HFFc6 (cell line): Measurements from ENCODE around the gene PDGFRB. TPM values are rescaled to one million over a fixed set of nuclear protein-coding genes. Genes with fewer than 3 reads are reported as not detected.

Source experiments
- DNase-seq: peaks from one replicate; pipeline ENCODE4 v3.0.0-alpha.2; 2018
- H3K27ac Mint-ChIP-seq: 2 replicates; pipeline ENCODE4 v1.8.0; 2020; ENCODE audit warnings: mild to moderate bottlenecking, mixed read lengths
- H3K27me3 Mint-ChIP-seq: 2 replicates; pipeline ENCODE4 v1.8.0; 2021; ENCODE audit warnings: mild to moderate bottlenecking, moderate library complexity, mixed read lengths; ENCODE audit not compliant: insufficient read depth
- H3K36me3 Mint-ChIP-seq: 2 replicates; pipeline ENCODE4 v1.8.0; 2021; ENCODE audit warnings: low read depth, mixed read lengths
- H3K4me1 Mint-ChIP-seq: 2 replicates; pipeline ENCODE4 v1.8.0; 2020; ENCODE audit warnings: low read depth, mixed read lengths
- H3K4me3 Mint-ChIP-seq: 2 replicates; pipeline ENCODE4 v1.8.0; 2020; ENCODE audit warnings: mild to moderate bottlenecking, moderate library complexity, mixed read lengths
- H3K9me3 Mint-ChIP-seq: 2 replicates; pipeline ENCODE4 v1.8.0; 2020; ENCODE audit warnings: mild to moderate bottlenecking, mixed read lengths
- long read RNA-seq: library from polyadenylated mRNA; unstranded; transcript quantifications from one replicate; pipeline ENCODE4 v2.0.0, GENCODE V29; 2019
- total RNA-seq, 6 experiments: library from RNA; stranded (reverse); fragmentation: NEBNext Ultra II Directional; extraction: Animal tissue kit (Norgen Biotek cat#: 25700); gene quantifications; 2 replicates in 1 of 6; 3 replicates in 5 of 6; pipeline ENCODE4 v1.2.3, GENCODE V29; 2021
- TF ChIP-seq, protein P1 (sequence below): fragments of 200-600 bp; sonication (generic); IDR thresholded peaks from 2 replicates; pipeline ENCODE4 v1.5.0; 2021; ENCODE audit warnings: antibody characterized with exemption, mild to moderate bottlenecking

Gene PDGFRB
- total RNA-seq = 100 to 1,000 TPM; 137 to 208 (median 180) TPM
- long read RNA-seq, full-length matches to known transcripts = 12 of 63 reads
- long read RNA-seq, partial matches to known transcripts = 20 of 63 reads
- long read RNA-seq, other reads (novel, unspliced or antisense) = 31 of 63 reads

DNA sequence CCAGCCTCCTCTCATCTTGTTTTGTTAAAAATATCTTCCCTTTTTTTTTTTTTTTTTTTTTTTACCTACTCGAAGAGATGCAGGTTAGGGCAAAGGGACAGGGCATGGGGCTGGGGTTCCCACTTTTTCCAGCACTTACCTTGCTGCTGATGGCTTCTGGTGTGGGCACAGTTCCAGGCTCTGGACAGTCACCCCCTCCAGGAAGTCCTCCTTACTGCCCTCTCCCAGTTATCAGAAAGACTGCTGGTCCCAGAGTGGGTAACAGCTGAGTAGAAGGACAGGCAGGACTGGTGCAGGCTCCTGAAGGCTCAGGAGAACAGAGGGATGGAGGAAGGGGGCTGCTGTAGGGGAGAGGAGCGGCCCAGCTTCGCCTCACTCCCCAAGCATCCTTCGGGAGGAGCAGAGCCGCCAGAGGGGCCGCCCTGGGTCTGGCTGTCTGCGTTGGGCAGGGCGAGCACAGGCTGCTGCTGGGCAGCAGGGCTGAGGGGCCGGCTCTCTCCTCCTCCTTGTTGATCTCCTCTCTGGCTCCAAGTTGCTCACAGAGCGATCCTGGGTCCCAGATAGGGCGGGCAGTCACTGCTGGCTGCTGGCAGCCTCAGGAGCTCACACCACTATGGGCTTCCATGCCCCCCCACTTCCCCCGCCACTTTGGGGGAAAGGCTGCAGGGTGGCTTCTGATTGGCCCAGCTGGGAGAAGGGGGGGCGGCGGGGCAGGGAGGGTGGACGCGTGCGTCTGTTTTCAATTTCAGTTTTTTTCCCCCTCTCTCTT lies at the start of gene PDGFRB:
PDGFRB (minus strand) TSS at position 588 of the 769 bp plus-strand sequence. CDS start 18,798 bp downstream, outside the sequence.
- Mint-ChIP-seq H3K27ac (peak within 1 kb of the TSS; percentile 85), H3K9me3 (no peaks in the 10 kb centered on the region), H3K4me3 (peak within 1 kb of the TSS; percentile 94), H3K27me3 (peaks cover 5% of the 10 kb centered on the region; the same call in 1 of the 2 replicates), H3K36me3 (peaks cover 24% of the 10 kb centered on the region), H3K4me1 (peaks cover 77% of the 10 kb centered on the region)
- TF ChIP-seq, protein P1, sequence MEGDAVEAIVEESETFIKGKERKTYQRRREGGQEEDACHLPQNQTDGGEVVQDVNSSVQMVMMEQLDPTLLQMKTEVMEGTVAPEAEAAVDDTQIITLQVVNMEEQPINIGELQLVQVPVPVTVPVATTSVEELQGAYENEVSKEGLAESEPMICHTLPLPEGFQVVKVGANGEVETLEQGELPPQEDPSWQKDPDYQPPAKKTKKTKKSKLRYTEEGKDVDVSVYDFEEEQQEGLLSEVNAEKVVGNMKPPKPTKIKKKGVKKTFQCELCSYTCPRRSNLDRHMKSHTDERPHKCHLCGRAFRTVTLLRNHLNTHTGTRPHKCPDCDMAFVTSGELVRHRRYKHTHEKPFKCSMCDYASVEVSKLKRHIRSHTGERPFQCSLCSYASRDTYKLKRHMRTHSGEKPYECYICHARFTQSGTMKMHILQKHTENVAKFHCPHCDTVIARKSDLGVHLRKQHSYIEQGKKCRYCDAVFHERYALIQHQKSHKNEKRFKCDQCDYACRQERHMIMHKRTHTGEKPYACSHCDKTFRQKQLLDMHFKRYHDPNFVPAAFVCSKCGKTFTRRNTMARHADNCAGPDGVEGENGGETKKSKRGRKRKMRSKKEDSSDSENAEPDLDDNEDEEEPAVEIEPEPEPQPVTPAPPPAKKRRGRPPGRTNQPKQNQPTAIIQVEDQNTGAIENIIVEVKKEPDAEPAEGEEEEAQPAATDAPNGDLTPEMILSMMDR = no peak
- DNase-seq = peak; percentile 83

DNA sequence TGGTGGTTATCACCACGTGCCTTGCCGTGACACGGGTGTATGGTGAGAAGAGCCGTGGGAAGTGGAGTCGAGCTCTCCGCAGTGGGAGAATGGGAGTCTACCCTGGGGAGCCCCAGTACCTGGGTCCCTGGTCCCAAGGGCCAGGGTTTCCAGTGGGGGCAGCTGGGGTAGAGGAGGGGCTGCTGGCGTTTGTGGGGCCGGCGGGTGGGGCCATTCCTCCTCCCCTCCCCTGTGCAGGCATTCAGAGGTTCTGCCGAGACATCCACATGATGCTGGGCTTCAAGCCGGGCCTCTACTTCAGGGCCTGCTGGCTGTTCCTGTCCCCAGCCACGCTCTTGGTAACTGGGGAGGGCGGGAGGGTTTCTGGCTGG lies 48.9 kb upstream of the PDGFRB start:
- Mint-ChIP-seq H3K36me3 (no peaks in the 10 kb centered on the region), H3K4me1 (peaks cover 18% of the 10 kb centered on the region), H3K27me3 (peaks cover 13% of the 10 kb centered on the region), H3K4me3 (no peak overlapping the region), H3K27ac (no peak overlapping the region), H3K9me3 (no peaks in the 10 kb centered on the region)
- TF ChIP-seq, protein P1 = no peak
- DNase-seq = no peak

GRCh38 chr5:150203832-150204589 lies 48.4 kb upstream of the PDGFRB start:
- Mint-ChIP-seq H3K27me3 (peaks cover 19% of the 10 kb centered on the region), H3K4me3 (no peak overlapping the region), H3K36me3 (no peaks in the 10 kb centered on the region), H3K27ac (no peak overlapping the region), H3K4me1 (peaks cover 13% of the 10 kb centered on the region), H3K9me3 (no peaks in the 10 kb centered on the region)
- no peak for DNase-seq
- TF ChIP-seq, protein P1 = no peak

GRCh38 chr5:150202501-150202900 lies 46.9 kb upstream of the PDGFRB start:
- H3K27me3 Mint-ChIP-seq = peaks cover 30% of the 10 kb centered on the region
- no peak overlapping the region for H3K4me3 Mint-ChIP-seq
- TF ChIP-seq, protein P1 = no peak
- no peaks in the 10 kb centered on the region for H3K4me1 Mint-ChIP-seq
- H3K36me3 Mint-ChIP-seq = no peaks in the 10 kb centered on the region
- no peak overlapping the region for H3K27ac Mint-ChIP-seq
- H3K9me3 Mint-ChIP-seq = no peaks in the 10 kb centered on the region
- no peak for DNase-seq

GRCh38 chr5:150197476-150197875 lies 41.8 kb upstream of the PDGFRB start:
- no peaks in the 10 kb centered on the region for H3K4me1 Mint-ChIP-seq
- no peaks in the 10 kb centered on the region for H3K36me3 Mint-ChIP-seq
- no peak overlapping the region for H3K4me3 Mint-ChIP-seq
- DNase-seq = no peak
- H3K27me3 Mint-ChIP-seq = peaks cover 44% of the 10 kb centered on the region
- no peak overlapping the region for H3K27ac Mint-ChIP-seq
- H3K9me3 Mint-ChIP-seq = no peaks in the 10 kb centered on the region
- TF ChIP-seq, protein P1 = no peak
